ENCODE measurements around the gene PHF21B. TPM values are rescaled to one million over a fixed set of nuclear protein-coding genes. Genes with fewer than 3 reads are reported as not detected.
A peak's percentile ranks its signal among the peaks of the same experiment; 100 is the strongest.

Gene PHF21B
- total and polyA plus RNA-seq, 2 of the 8 experiments (the other 6 are each of a cell fraction or from before 2014, with no cell fraction given): 19.3 to 68.1 TPM

DNA sequence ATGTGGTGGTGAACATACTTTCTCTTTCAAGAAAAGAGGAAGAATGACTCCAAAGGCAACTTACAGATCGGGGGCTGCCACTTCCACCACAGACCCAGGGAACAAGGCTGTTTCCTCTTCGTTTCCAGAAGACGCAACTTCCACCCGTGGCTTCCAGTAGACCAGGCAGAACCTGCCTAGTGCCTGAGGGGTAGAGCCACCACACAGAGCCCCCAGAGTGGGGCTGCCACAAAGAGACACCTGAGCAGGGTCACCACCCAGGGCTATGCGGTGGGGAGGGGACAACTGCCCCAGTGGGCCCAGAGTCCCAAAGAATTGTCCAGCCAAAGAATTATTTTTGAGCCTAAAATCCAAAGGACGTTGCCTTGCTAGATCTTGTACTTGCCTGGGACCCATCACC, 16.7 kb upstream of the PHF21B start:
- H3K23me2 ChIP-seq (ENCODE audit: low read depth, low read length): no peaks in the 10 kb centered on the region; the same call in 1 of the 2 replicates
- TF ChIP-seq KDM1A (IDR thresholded peaks at IDR 0.05; ENCODE audit: borderline replicate concordance, low read length) (no peak), POLR2A (IDR thresholded peaks at IDR 0.05; ENCODE audit: control extremely low read depth in 1 of 2, low read depth in 2 of 2, low read length in 2 of 2) (no peak), ASH2L (IDR thresholded peaks at IDR 0.05; ENCODE audit: low read length) (no peak), CHD2 (IDR thresholded peaks at IDR 0.05; ENCODE audit: low read length) (no peak), POLR2AphosphoS5 (IDR thresholded peaks at IDR 0.05; ENCODE audit: low read depth, low read length) (no peak), TEAD4 (IDR thresholded peaks at IDR 0.05; ENCODE audit: low read depth, low read length) (no peak), ZNF274 (IDR thresholded peaks at IDR 0.05; ENCODE audit: borderline replicate concordance, extremely low read depth, low read length) (no peak), CHD1 (IDR thresholded peaks at IDR 0.05; ENCODE audit: low read depth, low read length) (no peak), SP1 (IDR thresholded peaks at IDR 0.05; ENCODE audit: low read depth, low read length) (no peak), CBX5 (IDR thresholded peaks at IDR 0.05; ENCODE audit: low read depth, low read length) (no peak), KDM5A (IDR thresholded peaks at IDR 0.05; ENCODE audit: low read length) (no peak), RBBP5 (IDR thresholded peaks at IDR 0.05; ENCODE audit: borderline replicate concordance, low read depth, low read length) (no peak)
- no peak overlapping the region for H3K14ac ChIP-seq (ENCODE audit: insufficient read length)

More for the DNA sequence above, 16.7 kb upstream of the PHF21B start:
- Histone ChIP-seq H3K4me3 (ENCODE audit: extremely low read depth in 1 of 4, insufficient read depth in 2 of 4, low read depth in 3 of 4, low read length in 4 of 4) (no peak overlapping the region), H2BK5ac (ENCODE audit: low read depth, low read length) (no peak overlapping the region; the same call in 1 of the 2 replicates), H2BK120ac (replicated peaks; ENCODE audit: low read depth, low read length) (no peak overlapping the region), H3K27me3 (replicated peaks in 1 of 4; ENCODE audit: control insufficient read depth in 3 of 4, extremely low read depth in 1 of 4, insufficient read depth in 3 of 4, low read length in 3 of 4) (no peaks in the 10 kb centered on the region), H2BK20ac (ENCODE audit: low read length) (peak overlapping the region; percentile 61; the same call in 1 of the 2 replicates), H3K4ac (replicated peaks; ENCODE audit: insufficient read length, low read depth, low read length) (no peak overlapping the region), H3K23ac (ENCODE audit: insufficient read length) (no peak overlapping the region), H3K9ac (replicated peaks in 1 of 4; ENCODE audit: extremely low read depth in 1 of 4, low read depth in 3 of 4, low read length in 3 of 4) (no peak overlapping the region), H2AFZ (ENCODE audit: low read length) (no peak overlapping the region), H2BK12ac (ENCODE audit: low read depth, low read length) (0 out of 2 replicates have a peak overlapping the region, but pooled peaks have one; percentile 80), H2BK15ac (ENCODE audit: low read length) (no peak overlapping the region), H3K4me2 (ENCODE audit: insufficient read depth in 1 of 2, low read depth in 2 of 2, low read length in 2 of 2) (no peak overlapping the region), H3K27ac (ENCODE audit: low read depth, low read length) (no peak overlapping the region), H3K79me1 (ENCODE audit: low read depth, low read length) (no peaks in the 10 kb centered on the region), H4K20me1 (replicated peaks in 1 of 2; ENCODE audit: control insufficient read depth in 1 of 2, insufficient read depth in 2 of 2, low read length in 2 of 2) (no peaks in the 10 kb centered on the region), H4K8ac (ENCODE audit: extremely low read depth, insufficient read depth, low read length) (no peak overlapping the region), H4K91ac (replicated peaks; ENCODE audit: insufficient read length, low read length) (no peak overlapping the region), H2AK5ac (ENCODE audit: low read depth, low read length) (0 out of 2 replicates have a peak overlapping the region, but pooled peaks have one; percentile 60), H3K36me3 (ENCODE audit: control insufficient read depth in 2 of 4, insufficient read depth in 4 of 4, low read length in 3 of 4) (no peaks in the 10 kb centered on the region), H3K18ac (ENCODE audit: extremely low read depth, low read length) (no peak overlapping the region), H3K9me3 (ENCODE audit: insufficient read depth in 2 of 2, low read depth in 1 of 2, low read length in 1 of 2) (peaks cover 5 to 10% of the 10 kb centered on the region in 2 experiments; a peak in 3 of 4 replicates), H3K56ac (replicated peaks; ENCODE audit: insufficient read length, low read depth, low read length) (no peak overlapping the region), H3K4me1 (replicated peaks in 1 of 4; ENCODE audit: control insufficient read depth in 3 of 4, insufficient read depth in 4 of 4, low read length in 3 of 4) (peaks cover 5 to 11% (median 5%) of the 10 kb centered on the region in 4 experiments; a peak in 5 of 7 replicates), H3K79me2 (ENCODE audit: control insufficient read depth in 1 of 2, insufficient read depth in 2 of 2, low read length in 2 of 2) (no peaks in the 10 kb centered on the region), H4K5ac (ENCODE audit: insufficient read length, low read depth, low read length) (no peak overlapping the region)
- WGBS, 2 experiments (ENCODE audit: extremely low coverage in 1 of 2, insufficient coverage in 1 of 2, insufficient read length in 1 of 2, insufficient replicate concordance in 2 of 2, low coverage in 1 of 2, low lambda C conversion rate in 2 of 2, missing lambda C conversion rate in 1 of 2): 87% methylated on average over 6 of the region's 6 CpGs; no CpG with 5 or more reads in 1 of the 2 experiments
- CTCF ChIA-PET (ENCODE audit: partially characterized antibody): no interaction called here
- FAIRE-seq (no peak), DNase-seq (ENCODE audit: low read depth in 1 of 2, low spot score in 2 of 2) (no peak)
- POLR2A ChIA-PET (ENCODE audit: partially characterized antibody): interaction anchor here (2.8 kb wide), 1 partner anchor 22 kb away, joined by 11 read pairs; no protein-coding TSS in a partner anchor

All from H1 (cell line).